Large intestine (tissue), 3 donors: ENCODE measurements around the gene GSTCD. TPM values are rescaled to one million over a fixed set of nuclear protein-coding genes. Genes with fewer than 3 reads are reported as not detected.

Experiments
- DNase-seq, 2 donors: peaks; one replicate each; pipeline versions ENCODE4 v3.0.0 to v3.0.0-alpha.2; 2013
- H3K27ac ChIP-seq: one replicate; pipeline ENCODE4 v1.5.1; 2013; ENCODE audit warnings: low read length
- H3K27me3 ChIP-seq: 2 replicates; pipeline ENCODE4 v1.6.1; 2013; ENCODE audit warnings: low read length; ENCODE audit not compliant: control insufficient read depth, insufficient read depth
- H3K36me3 ChIP-seq: 2 replicates; pipeline ENCODE4 v1.6.1; 2013; ENCODE audit warnings: low read length; ENCODE audit not compliant: control insufficient read depth, insufficient read depth
- H3K4me1 ChIP-seq: one replicate; pipeline ENCODE4 v1.6.1; 2013; ENCODE audit warnings: low read length; ENCODE audit not compliant: control insufficient read depth, insufficient read depth
- H3K4me3 ChIP-seq: one replicate; pipeline ENCODE4 v1.5.1; 2013; ENCODE audit warnings: low read length
- H3K9me3 ChIP-seq: one replicate; pipeline ENCODE4 v1.6.1; 2013; ENCODE audit warnings: mild to moderate bottlenecking, low read depth, low read length, moderate library complexity; ENCODE audit not compliant: control insufficient read depth
- WGBS: methylation state at CpG from one replicate; pipeline ENCODE4 v1.1.5; 2013; ENCODE audit warnings: low lambda C conversion rate; ENCODE audit not compliant: insufficient coverage; 5-methylcytosine and 5-hydroxymethylcytosine counted together
- polyA plus RNA-seq: library from polyadenylated mRNA; unstranded; fragments of 120-200 nt; gene quantifications from one replicate; pipeline ENCODE4 v1.2.1, GENCODE V29; 2013

Gene GSTCD
- polyA plus RNA-seq, 1 donor: 9.8 TPM

DNA sequence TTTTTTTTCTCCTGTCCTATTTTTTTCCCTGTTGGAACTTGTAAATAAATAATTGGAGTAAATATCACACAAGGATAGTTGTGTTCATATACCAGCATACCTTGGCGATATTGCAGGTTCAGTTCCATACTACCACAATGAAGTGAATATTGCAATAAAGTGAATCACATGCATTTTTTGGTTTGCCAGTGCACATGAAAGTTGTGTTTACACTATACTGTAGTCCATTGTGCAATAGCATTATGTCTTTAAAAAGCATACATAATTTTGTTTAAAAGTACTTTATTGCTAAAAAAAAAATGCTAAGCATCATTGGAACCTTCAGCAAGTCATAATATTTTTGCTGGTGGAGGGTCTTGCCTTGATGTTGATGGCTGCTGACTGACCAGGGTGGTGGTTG, 88.6 kb downstream of the GSTCD start:
- Histone ChIP-seq H3K4me1 (no peaks in the 10 kb centered on the region), H3K27me3 (no peaks in the 10 kb centered on the region), H3K4me3 (no peak overlapping the region), H3K9me3 (no peaks in the 10 kb centered on the region), H3K36me3 (no peaks in the 10 kb centered on the region), H3K27ac (no peak overlapping the region)
- no peak for DNase-seq
- WGBS: no CpG with 5 or more reads among the region's 1 CpG

- no peaks in the 10 kb centered on the region for H3K4me1 ChIP-seq
- H3K9me3 ChIP-seq: no peaks in the 10 kb centered on the region
- DNase-seq: no peak
- no peaks in the 10 kb centered on the region for H3K36me3 ChIP-seq
- H3K4me3 ChIP-seq: no peak overlapping the region
- H3K27ac ChIP-seq: no peak overlapping the region
- H3K27me3 ChIP-seq: no peaks in the 10 kb centered on the region
- WGBS: no CpG with 5 or more reads among the region's 1 CpG
Observed at GRCh38 chr4:105805501-105806120, 97.0 kb downstream of the GSTCD start.

GRCh38 chr4:105807496-105807895, 98.9 kb downstream of the GSTCD start:
- Histone ChIP-seq H3K36me3 (no peaks in the 10 kb centered on the region), H3K9me3 (no peaks in the 10 kb centered on the region), H3K27me3 (no peaks in the 10 kb centered on the region), H3K4me1 (no peaks in the 10 kb centered on the region), H3K4me3 (no peak overlapping the region), H3K27ac (no peak overlapping the region)
- WGBS: no CpG with 5 or more reads among the region's 2 CpGs
- DNase-seq: no peak

- Histone ChIP-seq H3K4me1 (no peaks in the 10 kb centered on the region), H3K9me3 (no peaks in the 10 kb centered on the region), H3K27ac (no peak overlapping the region), H3K4me3 (no peak overlapping the region), H3K27me3 (no peaks in the 10 kb centered on the region), H3K36me3 (no peaks in the 10 kb centered on the region)
- no CpG with 5 or more reads among the region's 3 CpGs for WGBS
- DNase-seq: no peak
Observed at GRCh38 chr4:105808030-105808749, 99.6 kb downstream of the GSTCD start.

- H3K27ac ChIP-seq: no peak overlapping the region
- H3K4me3 ChIP-seq: no peak overlapping the region
- no peaks in the 10 kb centered on the region for H3K36me3 ChIP-seq
- WGBS: 100% methylated on average over 1 of the region's 3 CpGs
- no peaks in the 10 kb centered on the region for H3K4me1 ChIP-seq
- no peaks in the 10 kb centered on the region for H3K9me3 ChIP-seq
- DNase-seq: no peak
- H3K27me3 ChIP-seq: no peaks in the 10 kb centered on the region
Observed at GRCh38 chr4:105808750-105809041, 100.1 kb downstream of the GSTCD start.

GRCh38 chr4:105815701-105816100, 107.1 kb downstream of the GSTCD start:
- Histone ChIP-seq H3K9me3 (no peaks in the 10 kb centered on the region), H3K4me3 (no peak overlapping the region), H3K4me1 (no peaks in the 10 kb centered on the region), H3K36me3 (no peaks in the 10 kb centered on the region), H3K27me3 (no peaks in the 10 kb centered on the region), H3K27ac (no peak overlapping the region)
- WGBS: 100% methylated on average over 1 of the region's 1 CpG
- no peak for DNase-seq

- Histone ChIP-seq H3K4me1 (no peaks in the 10 kb centered on the region), H3K27me3 (no peaks in the 10 kb centered on the region), H3K36me3 (no peaks in the 10 kb centered on the region)
Observed at GRCh38 chr4:105822061-105822460, 113.5 kb downstream of the GSTCD start.

GRCh38 chr4:105828074-105828473, 119.5 kb downstream of the GSTCD start:
- Histone ChIP-seq H3K9me3 (no peaks in the 10 kb centered on the region), H3K4me3 (no peak overlapping the region), H3K27me3 (no peaks in the 10 kb centered on the region), H3K4me1 (no peaks in the 10 kb centered on the region), H3K36me3 (no peaks in the 10 kb centered on the region), H3K27ac (no peak overlapping the region)
- DNase-seq: no peak
- 100% methylated on average over 2 of the region's 2 CpGs for WGBS

More at GRCh38 chr4:105822061-105822460, 113.5 kb downstream of the GSTCD start:
- Histone ChIP-seq H3K9me3 (no peaks in the 10 kb centered on the region), H3K4me3 (no peak overlapping the region), H3K27ac (no peak overlapping the region)
- DNase-seq: no peak

- Histone ChIP-seq H3K4me1 (no peaks in the 10 kb centered on the region), H3K36me3 (peaks cover 2% of the 10 kb centered on the region), H3K4me3 (no peak overlapping the region), H3K27ac (no peak overlapping the region), H3K9me3 (no peaks in the 10 kb centered on the region), H3K27me3 (no peaks in the 10 kb centered on the region)
- no peak for DNase-seq
- WGBS: no CpG with 5 or more reads among the region's 2 CpGs
Observed at GRCh38 chr4:105831189-105831588, 122.6 kb downstream of the GSTCD start.

GRCh38 chr4:105835177-105835576, 126.6 kb downstream of the GSTCD start:
- WGBS: no CpG with 5 or more reads among the region's 6 CpGs
- peaks cover 5% of the 10 kb centered on the region for H3K36me3 ChIP-seq
- no peak for DNase-seq
- no peak overlapping the region for H3K4me3 ChIP-seq
- no peak overlapping the region for H3K27ac ChIP-seq
- no peaks in the 10 kb centered on the region for H3K9me3 ChIP-seq
- H3K4me1 ChIP-seq: no peaks in the 10 kb centered on the region
- H3K27me3 ChIP-seq: no peaks in the 10 kb centered on the region

GRCh38 chr4:105836537-105836936, 128.0 kb downstream of the GSTCD start:
- no peak overlapping the region for H3K4me3 ChIP-seq
- H3K36me3 ChIP-seq: peaks cover 5% of the 10 kb centered on the region
- no peaks in the 10 kb centered on the region for H3K27me3 ChIP-seq
- DNase-seq: no peak
- WGBS: 80% methylated on average over 1 of the region's 3 CpGs
- no peaks in the 10 kb centered on the region for H3K9me3 ChIP-seq
- no peak overlapping the region for H3K27ac ChIP-seq
- H3K4me1 ChIP-seq: no peaks in the 10 kb centered on the region
